IMR-90 (cell line): ENCODE data around the gene DGKG.

Experiments
- BHLHE40 ChIP-seq: fragments of 150-350 bp; IDR thresholded peaks from 2 replicates; pipeline ENCODE4 v1.6.1; 2016; ENCODE audit warnings: mild to moderate bottlenecking, low read depth, low read length
- CEBPB ChIP-seq: IDR thresholded peaks from 2 replicates; pipeline ENCODE4 v1.6.1; 2012; ENCODE audit warnings: low read depth, low read length, improper control_type of control experiment
- ELK1 ChIP-seq: fragments of 150-350 bp; IDR thresholded peaks from 2 replicates; pipeline ENCODE4 v1.6.1; 2016; ENCODE audit warnings: low read depth, mild to moderate bottlenecking, low read length, moderate library complexity, borderline replicate concordance
- POLR2A ChIP-seq: IDR thresholded peaks from 2 replicates; pipeline ENCODE4 v1.6.1; 2012; ENCODE audit warnings: mild to moderate bottlenecking, low read depth, low read length
- RCOR1 ChIP-seq: IDR thresholded peaks from 2 replicates; pipeline ENCODE4 v1.6.1; 2012; ENCODE audit warnings: mild to moderate bottlenecking, low read length, improper control_type of control experiment; ENCODE audit not compliant: insufficient replicate concordance
- RFX5 ChIP-seq: IDR thresholded peaks from 2 replicates; pipeline ENCODE4 v1.8.0; 2012; ENCODE audit warnings: low read depth, mild to moderate bottlenecking, low read length, moderate library complexity
- USF2 ChIP-seq: fragments of 150-350 bp; IDR thresholded peaks from 2 replicates; pipeline ENCODE4 v1.6.1; 2017; ENCODE audit warnings: mild to moderate bottlenecking, antibody characterized with exemption, low read length, low read depth
- TF ChIP-seq, protein P1 (sequence below): conservative IDR thresholded peaks from 2 replicates; pipeline ENCODE4 v1.5.1; 2012; ENCODE audit warnings: mild to moderate bottlenecking, low read depth, low read length, improper control_type of control experiment

DNA sequence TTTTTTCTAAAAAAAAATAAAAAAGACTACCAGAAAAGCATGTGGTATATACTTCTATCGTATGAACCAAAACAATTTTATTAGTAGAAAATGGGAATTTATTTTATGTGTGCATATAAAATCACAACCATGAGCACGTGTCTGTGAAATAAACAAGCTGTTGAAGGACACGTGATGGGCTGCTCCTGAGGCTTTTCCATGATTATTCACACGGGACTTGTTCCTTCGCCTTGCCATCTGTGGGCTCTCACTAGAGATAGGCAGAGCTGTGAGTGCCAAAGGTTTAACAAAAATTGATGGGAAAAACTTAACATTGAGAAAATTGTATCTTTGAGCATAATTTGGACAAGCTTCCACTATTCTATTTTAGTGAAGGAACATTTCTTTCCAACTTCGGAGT is 240.8 kb downstream of the DGKG start:
- TF ChIP-seq USF2 (peak; percentile 52), BHLHE40 (no peak), ELK1 (no peak), CEBPB (no peak), RFX5 (no peak), POLR2A (no peak), RCOR1 (no peak)
- TF ChIP-seq, protein P1, sequence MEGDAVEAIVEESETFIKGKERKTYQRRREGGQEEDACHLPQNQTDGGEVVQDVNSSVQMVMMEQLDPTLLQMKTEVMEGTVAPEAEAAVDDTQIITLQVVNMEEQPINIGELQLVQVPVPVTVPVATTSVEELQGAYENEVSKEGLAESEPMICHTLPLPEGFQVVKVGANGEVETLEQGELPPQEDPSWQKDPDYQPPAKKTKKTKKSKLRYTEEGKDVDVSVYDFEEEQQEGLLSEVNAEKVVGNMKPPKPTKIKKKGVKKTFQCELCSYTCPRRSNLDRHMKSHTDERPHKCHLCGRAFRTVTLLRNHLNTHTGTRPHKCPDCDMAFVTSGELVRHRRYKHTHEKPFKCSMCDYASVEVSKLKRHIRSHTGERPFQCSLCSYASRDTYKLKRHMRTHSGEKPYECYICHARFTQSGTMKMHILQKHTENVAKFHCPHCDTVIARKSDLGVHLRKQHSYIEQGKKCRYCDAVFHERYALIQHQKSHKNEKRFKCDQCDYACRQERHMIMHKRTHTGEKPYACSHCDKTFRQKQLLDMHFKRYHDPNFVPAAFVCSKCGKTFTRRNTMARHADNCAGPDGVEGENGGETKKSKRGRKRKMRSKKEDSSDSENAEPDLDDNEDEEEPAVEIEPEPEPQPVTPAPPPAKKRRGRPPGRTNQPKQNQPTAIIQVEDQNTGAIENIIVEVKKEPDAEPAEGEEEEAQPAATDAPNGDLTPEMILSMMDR: no peak
